ENCODE measurements around the gene TSFM.

- no peak for TF ChIP-seq ZFHX2 (tag by site-specific recombination; conservative IDR thresholded peaks at IDR 0.05)
- TF ChIP-seq ZNF146 (tag by site-specific recombination; IDR thresholded peaks at IDR 0.05): no peak
- TF ChIP-seq CTCF (tag by site-specific recombination; IDR thresholded peaks at IDR 0.05): no peak
- TF ChIP-seq PRDM1 (tag by site-specific recombination; IDR thresholded peaks at IDR 0.05): no peak
- TF ChIP-seq ZNF704 (tag by site-specific recombination; IDR thresholded peaks at IDR 0.05): no peak
- no peak for TF ChIP-seq SP3 (tag by site-specific recombination; IDR thresholded peaks at IDR 0.05)
- no peak for TF ChIP-seq ZNF24 (tag by site-specific recombination; IDR thresholded peaks at IDR 0.05)
- TF ChIP-seq ZNF677 (tag by site-specific recombination; IDR thresholded peaks at IDR 0.05): no peak
- no peak for TF ChIP-seq BCL6B (tag by site-specific recombination; IDR thresholded peaks at IDR 0.05)
- no peak for TF ChIP-seq ZNF529 (tag by site-specific recombination; IDR thresholded peaks at IDR 0.05; ENCODE audit: insufficient replicate concordance)
- no peak for TF ChIP-seq ZNF248 (tag by site-specific recombination; IDR thresholded peaks at IDR 0.05)
- TF ChIP-seq SALL2 (tag by site-specific recombination; IDR thresholded peaks at IDR 0.05; ENCODE audit: borderline replicate concordance): no peak
- TF ChIP-seq ZNF174 (tag by site-specific recombination; IDR thresholded peaks at IDR 0.05): no peak
Observed at GRCh38 chr12:57808351-57808750, 25.8 kb downstream of the TSFM start.

All from HEK293 (cell line).